Body of pancreas (tissue), 4 donors: ENCODE data around the gene CSMD2. TPM values are rescaled to one million over a fixed set of nuclear protein-coding genes. Genes with fewer than 3 reads are reported as not detected.

Experiments
- ATAC-seq: fragments of 150-250 bp; one replicate; pipeline ENCODE4 v1.9.1; 2016
- DNase-seq, 4 donors: peaks; one replicate each; pipeline ENCODE4 v3.0.0-alpha.2; 2019
- H3K27ac ChIP-seq, 4 donors: fragments of 200-600 bp; sonication (generic); 1 replicate in 3 of 4; 2 replicates in 1 of 4; pipeline versions ENCODE4 v1.5.1 to v1.6.1; 2016 to 2019; ENCODE audit warnings: mild to moderate bottlenecking in 1 of 4, mixed read lengths in 1 of 4, moderate library complexity in 1 of 4
- H3K27me3 ChIP-seq, 2 donors: fragments of 200-600 bp; sonication (generic); one replicate each; pipeline ENCODE4 v1.6.0; 2016; ENCODE audit warnings: mild to moderate bottlenecking in 1 of 2
- H3K36me3 ChIP-seq, 2 donors: fragments of 200-600 bp; sonication (generic); replicated peaks in 1 of 2; 2 replicates each; pipeline ENCODE4 v1.5.1; 2016; ENCODE audit warnings: low read depth in 2 of 2; ENCODE audit not compliant: insufficient read depth in 1 of 2
- H3K4me1 ChIP-seq: fragments of 200-600 bp; sonication (generic); one replicate; pipeline ENCODE4 v1.6.0; 2016
- H3K4me3 ChIP-seq, 2 donors: fragments of 200-600 bp; sonication (generic); 1 replicate in 1 of 2; 2 replicates in 1 of 2; pipeline ENCODE4 v1.5.1; 2016 to 2019
- H3K9me3 ChIP-seq, 3 donors: fragments of 200-600 bp; sonication (generic); 1 replicate in 2 of 3; 2 replicates in 1 of 3; pipeline ENCODE4 v1.5.1; 2016
- POLR2A ChIP-seq, 3 donors: fragments of 450-650 bp; IDR thresholded peaks; one replicate each; pipeline ENCODE4 v1.6.1; 2016; ENCODE audit warnings: antibody characterized with exemption in 3 of 3, mild to moderate bottlenecking in 2 of 3
- WGBS, 2 donors: methylation state at CpG; one replicate each; pipeline ENCODE4 v1.1.5; 2017; 5-methylcytosine and 5-hydroxymethylcytosine counted together
- intact Hi-C: fragments of 100-400 bp; cut with DNase I; formaldehyde crosslinking; loops from one replicate; pipeline ENCODE4 v1.15.1; 2023
- total RNA-seq, 2 donors: library from RNA; depleted of rRNA; stranded (reverse); fragments of >200 nt; gene quantifications; one replicate each; pipeline ENCODE4 v1.1.0, GENCODE V29; 2016
- TF ChIP-seq, protein P1 (sequence below), 7 experiments: fragments of 450-650 bp in 4 of 7; fragments of 200-600 bp in 3 of 7; sonication (generic) in 3 of 7; IDR thresholded peaks; one replicate each; pipeline ENCODE4 v1.5.1; 2016 to 2019; ENCODE audit warnings: antibody characterized with exemption in 7 of 7

Gene CSMD2
- total RNA-seq, 2 donors from 2014 or later, result 0.26 to 0.33 TPM

DNA sequence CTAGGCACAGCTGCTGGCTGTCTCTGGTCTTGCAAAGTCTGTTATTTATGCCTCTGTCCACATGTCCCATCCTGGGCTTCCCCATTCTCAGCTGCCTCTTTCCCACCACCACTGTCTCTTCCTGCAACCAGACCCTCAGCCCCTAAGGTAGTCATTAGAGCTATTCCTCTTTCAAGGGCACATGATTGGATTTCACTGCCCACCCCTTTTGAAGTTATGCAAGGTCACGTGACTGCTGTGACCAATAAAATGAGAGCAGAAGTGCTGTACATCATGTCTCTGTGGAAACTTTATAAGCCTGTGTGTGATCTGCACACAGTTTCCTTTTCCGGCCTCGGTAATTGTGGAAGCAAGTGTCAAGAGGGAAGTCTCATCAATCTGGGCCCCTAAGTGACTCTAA lies 437.7 kb downstream of the CSMD2 start:
- TF ChIP-seq POLR2A (IDR thresholded peaks at IDR 0.05), result no peak
- TF ChIP-seq, protein P1, sequence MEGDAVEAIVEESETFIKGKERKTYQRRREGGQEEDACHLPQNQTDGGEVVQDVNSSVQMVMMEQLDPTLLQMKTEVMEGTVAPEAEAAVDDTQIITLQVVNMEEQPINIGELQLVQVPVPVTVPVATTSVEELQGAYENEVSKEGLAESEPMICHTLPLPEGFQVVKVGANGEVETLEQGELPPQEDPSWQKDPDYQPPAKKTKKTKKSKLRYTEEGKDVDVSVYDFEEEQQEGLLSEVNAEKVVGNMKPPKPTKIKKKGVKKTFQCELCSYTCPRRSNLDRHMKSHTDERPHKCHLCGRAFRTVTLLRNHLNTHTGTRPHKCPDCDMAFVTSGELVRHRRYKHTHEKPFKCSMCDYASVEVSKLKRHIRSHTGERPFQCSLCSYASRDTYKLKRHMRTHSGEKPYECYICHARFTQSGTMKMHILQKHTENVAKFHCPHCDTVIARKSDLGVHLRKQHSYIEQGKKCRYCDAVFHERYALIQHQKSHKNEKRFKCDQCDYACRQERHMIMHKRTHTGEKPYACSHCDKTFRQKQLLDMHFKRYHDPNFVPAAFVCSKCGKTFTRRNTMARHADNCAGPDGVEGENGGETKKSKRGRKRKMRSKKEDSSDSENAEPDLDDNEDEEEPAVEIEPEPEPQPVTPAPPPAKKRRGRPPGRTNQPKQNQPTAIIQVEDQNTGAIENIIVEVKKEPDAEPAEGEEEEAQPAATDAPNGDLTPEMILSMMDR (IDR thresholded peaks at IDR 0.05), result no peak
- H3K27ac ChIP-seq, result no peak overlapping the region
- WGBS, 2 donors, result 63% methylated on average over 3 of the region's 3 CpGs
- H3K4me3 ChIP-seq, result no peak overlapping the region
- intact Hi-C loops, result no loop called here
- no peaks in the 10 kb centered on the region for H3K9me3 ChIP-seq
- H3K36me3 ChIP-seq, result no peaks in the 10 kb centered on the region
- no peaks in the 10 kb centered on the region for H3K27me3 ChIP-seq
- ATAC-seq (no peak), DNase-seq (no peak)
- H3K4me1 ChIP-seq, result no peaks in the 10 kb centered on the region

GRCh38 chr1:33726274-33726804 lies 438.7 kb downstream of the CSMD2 start:
- no peak for DNase-seq
- H3K27me3 ChIP-seq, result no peaks in the 10 kb centered on the region
- H3K36me3 ChIP-seq, result no peaks in the 10 kb centered on the region
- no peaks in the 10 kb centered on the region for H3K4me1 ChIP-seq
- ATAC-seq, result no peak
- TF ChIP-seq, protein P1 (IDR thresholded peaks at IDR 0.05), result no peak
- no peak for TF ChIP-seq POLR2A (IDR thresholded peaks at IDR 0.05)
- WGBS, 2 donors, result 68% methylated on average over 6 of the region's 6 CpGs
- intact Hi-C loops, result no loop called here
- H3K4me3 ChIP-seq, result no peak overlapping the region
- H3K27ac ChIP-seq, result no peak overlapping the region
- H3K9me3 ChIP-seq, result no peaks in the 10 kb centered on the region

- WGBS, 2 donors, result 66 to 73% methylated on average over 4 of the region's 4 CpGs
- no peak overlapping the region for H3K4me3 ChIP-seq
- H3K27me3 ChIP-seq, result no peaks in the 10 kb centered on the region
- DNase-seq (no peak), ATAC-seq (no peak)
- H3K27ac ChIP-seq, result no peak overlapping the region
- no peaks in the 10 kb centered on the region for H3K9me3 ChIP-seq
- no peaks in the 10 kb centered on the region for H3K36me3 ChIP-seq
- TF ChIP-seq POLR2A (IDR thresholded peaks at IDR 0.05), result no peak
- TF ChIP-seq, protein P1 (IDR thresholded peaks at IDR 0.05), result no peak
- no peaks in the 10 kb centered on the region for H3K4me1 ChIP-seq
- intact Hi-C loops, result no loop called here
These were observed 439.4 kb downstream of the CSMD2 start for GRCh38 chr1:33725556-33726160.

GRCh38 chr1:33725037-33725436 lies 440.0 kb downstream of the CSMD2 start:
- intact Hi-C loops, result no loop called here
- no peak for TF ChIP-seq POLR2A (IDR thresholded peaks at IDR 0.05)
- TF ChIP-seq, protein P1 (IDR thresholded peaks at IDR 0.05), result no peak
- no peak for DNase-seq
- H3K4me1 ChIP-seq, result no peaks in the 10 kb centered on the region
- no peaks in the 10 kb centered on the region for H3K9me3 ChIP-seq
- 92 to 96% methylated on average over 6 to 8 of the region's 8 CpGs for WGBS, 2 donors
- H3K36me3 ChIP-seq, result no peaks in the 10 kb centered on the region
- no peak overlapping the region for H3K4me3 ChIP-seq
- no peaks in the 10 kb centered on the region for H3K27me3 ChIP-seq
- H3K27ac ChIP-seq, result no peak overlapping the region
- no peak for ATAC-seq

DNA sequence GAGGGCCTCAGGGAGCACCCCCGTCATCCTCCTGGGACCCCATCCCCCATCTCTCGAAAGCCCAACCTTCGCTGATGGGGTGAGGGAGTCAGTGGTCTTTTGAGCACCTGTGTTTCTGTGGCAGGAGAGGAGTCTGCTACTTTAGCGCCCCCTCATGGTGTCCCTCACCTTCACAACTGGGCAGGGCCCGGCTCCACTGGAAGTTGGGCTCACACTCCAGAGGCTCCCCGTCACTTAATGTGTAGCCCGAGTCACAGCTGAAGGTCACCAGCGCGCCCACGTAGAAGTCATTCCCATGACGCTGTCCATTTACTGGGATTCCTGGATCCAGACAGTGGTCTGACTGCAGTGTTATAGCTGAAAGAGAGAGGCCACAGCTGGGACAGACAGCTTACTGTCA lies 440.7 kb downstream of the CSMD2 start:
- no peaks in the 10 kb centered on the region for H3K4me1 ChIP-seq
- H3K36me3 ChIP-seq, result no peaks in the 10 kb centered on the region
- TF ChIP-seq, protein P1 (IDR thresholded peaks at IDR 0.05), result no peak
- no peak for TF ChIP-seq POLR2A (IDR thresholded peaks at IDR 0.05)
- WGBS, 2 donors, result 82 to 100% methylated on average over 3 to 11 of the region's 11 CpGs
- no peaks in the 10 kb centered on the region for H3K9me3 ChIP-seq
- no peak overlapping the region for H3K4me3 ChIP-seq
- intact Hi-C loops, result no loop called here
- H3K27me3 ChIP-seq, result no peaks in the 10 kb centered on the region
- ATAC-seq (no peak), DNase-seq (no peak)
- H3K27ac ChIP-seq, result no peak overlapping the region
